Neural progenitor cell (in vitro differentiated cells): ENCODE results near the gene PNPT1. TPM values are rescaled to one million over a fixed set of nuclear protein-coding genes. Genes with fewer than 3 reads are reported as not detected.

ENCODE experiments used
- DNase-seq: peaks from one replicate; pipeline ENCODE4 v3.0.0-alpha.2; 2016; ENCODE audit warnings: low spot score
- H2AFZ ChIP-seq: fragments of 200-600 bp; sonication (generic); replicated peaks from 2 replicates; pipeline ENCODE4 v1.6.1; 2016; ENCODE audit warnings: antibody characterized with exemption
- H3F3A ChIP-seq: fragments of 200-600 bp; sonication (generic); 2 replicates; pipeline ENCODE4 v1.6.1; 2016; ENCODE audit warnings: antibody characterized with exemption, low read depth
- H3K27ac ChIP-seq: fragments of 200-600 bp; sonication (generic); 2 replicates; pipeline ENCODE4 v1.5.1; 2016; ENCODE audit warnings: mild to moderate bottlenecking
- H3K27me3 ChIP-seq: fragments of 200-600 bp; sonication (generic); 2 replicates; pipeline ENCODE4 v1.6.1; 2016; ENCODE audit warnings: mild to moderate bottlenecking, moderate library complexity
- H3K36me3 ChIP-seq: fragments of 200-600 bp; sonication (generic); 2 replicates; pipeline ENCODE4 v1.5.1; 2016
- H3K4me1 ChIP-seq: fragments of 200-600 bp; sonication (generic); 2 replicates; pipeline ENCODE4 v1.6.1; 2016; ENCODE audit warnings: mixed run types
- H3K4me2 ChIP-seq: fragments of 200-600 bp; sonication (generic); 2 replicates; pipeline ENCODE4 v1.6.1; 2016
- H3K4me3 ChIP-seq: fragments of 200-600 bp; sonication (generic); 2 replicates; pipeline ENCODE4 v1.5.1; 2016
- H3K79me2 ChIP-seq: fragments of 200-600 bp; sonication (generic); 2 replicates; pipeline ENCODE4 v1.6.1; 2016; ENCODE audit warnings: low read depth
- H3K9ac ChIP-seq: fragments of 200-600 bp; sonication (generic); 2 replicates; pipeline ENCODE4 v1.6.1; 2016
- H3K9me3 ChIP-seq: fragments of 200-600 bp; sonication (generic); 2 replicates; pipeline ENCODE4 v1.5.1; 2016; ENCODE audit warnings: low read depth
- H4K20me1 ChIP-seq: fragments of 200-600 bp; sonication (generic); 2 replicates; pipeline ENCODE4 v1.6.1; 2016; ENCODE audit warnings: low read depth
- H3K27ac Mint-ChIP-seq: 3 replicates; pipeline ENCODE4 v1.8.0; 2021; ENCODE audit warnings: mixed read lengths
- H3K27me3 Mint-ChIP-seq: 2 replicates; pipeline ENCODE4 v1.8.0; 2022; ENCODE audit warnings: low read depth, mild to moderate bottlenecking, inconsistent platforms, moderate library complexity, mixed read lengths; ENCODE audit not compliant: insufficient read depth
- H3K36me3 Mint-ChIP-seq: 3 replicates; pipeline ENCODE4 v1.8.0; 2021; ENCODE audit warnings: mixed read lengths
- H3K4me1 Mint-ChIP-seq: 3 replicates; pipeline ENCODE4 v1.8.0; 2021; ENCODE audit warnings: mixed read lengths
- H3K4me3 Mint-ChIP-seq: 3 replicates; pipeline ENCODE4 v1.8.0; 2021; ENCODE audit warnings: mild to moderate bottlenecking, moderate library complexity, mixed read lengths
- H3K9me3 Mint-ChIP-seq: 3 replicates; pipeline ENCODE4 v1.8.0; 2020; ENCODE audit warnings: mixed read lengths
- CTCF ChIP-seq: fragments of 200-600 bp; sonication (generic); IDR thresholded peaks from 2 replicates; pipeline ENCODE4 v1.5.1; 2017; ENCODE audit warnings: antibody characterized with exemption, mild to moderate bottlenecking
- EZH2 ChIP-seq: fragments of 200-600 bp; sonication (generic); IDR thresholded peaks from 2 replicates; pipeline ENCODE4 v1.6.1; 2017; ENCODE audit warnings: antibody characterized with exemption, mild to moderate bottlenecking, moderate library complexity
- EZH2phosphoT487 ChIP-seq: fragments of 200-600 bp; sonication (generic); IDR thresholded peaks from 2 replicates; pipeline ENCODE4 v1.6.1; 2017; ENCODE audit warnings: antibody characterized with exemption
- total RNA-seq: library from RNA; depleted of rRNA; stranded (reverse); fragments of >200 nt; gene quantifications from 2 replicates; pipeline ENCODE4 v1.2.3, GENCODE V29; 2015; ENCODE audit warnings: low replicate concordance

PNPT1 gene
- total RNA-seq, 1 donor from 2014 or later: 33.5 TPM

GRCh38 chr2:55672630-55673029 lies 21.0 kb downstream of the PNPT1 start:
- Histone ChIP-seq H2AFZ (no peak overlapping the region), H3K4me2 (no peak overlapping the region), H3K4me3 (no peak overlapping the region), H3K9ac (no peak overlapping the region), H3K36me3 (peaks cover 15% of the 10 kb centered on the region), H3K79me2 (no peaks in the 10 kb centered on the region), H3K4me1 (no peaks in the 10 kb centered on the region), H3K27me3 (no peaks in the 10 kb centered on the region), H4K20me1 (no peaks in the 10 kb centered on the region), H3F3A (peaks cover 4% of the 10 kb centered on the region), H3K27ac (no peak overlapping the region), H3K9me3 (no peaks in the 10 kb centered on the region)
- TF ChIP-seq EZH2 (no peak), EZH2phosphoT487 (no peak), CTCF (no peak)
- H3K27me3 Mint-ChIP-seq: no peaks in the 10 kb centered on the region
- H3K4me3 Mint-ChIP-seq: no peak overlapping the region
- H3K4me1 Mint-ChIP-seq: no peaks in the 10 kb centered on the region
- no peak for DNase-seq
- no peaks in the 10 kb centered on the region for H3K9me3 Mint-ChIP-seq
- peaks cover 4% of the 10 kb centered on the region for H3K36me3 Mint-ChIP-seq
- H3K27ac Mint-ChIP-seq: no peak overlapping the region

GRCh38 chr2:55668956-55669355 lies 24.7 kb downstream of the PNPT1 start:
- no peak overlapping the region for H3K27ac Mint-ChIP-seq
- Histone ChIP-seq H3F3A (peaks cover 4% of the 10 kb centered on the region), H3K4me3 (no peak overlapping the region), H3K27me3 (no peaks in the 10 kb centered on the region), H3K79me2 (no peaks in the 10 kb centered on the region), H3K9me3 (no peaks in the 10 kb centered on the region), H3K36me3 (peaks cover 23% of the 10 kb centered on the region), H3K9ac (no peak overlapping the region), H3K4me2 (no peak overlapping the region), H3K27ac (no peak overlapping the region), H2AFZ (no peak overlapping the region), H4K20me1 (no peaks in the 10 kb centered on the region), H3K4me1 (no peaks in the 10 kb centered on the region)
- no peak overlapping the region for H3K4me3 Mint-ChIP-seq
- TF ChIP-seq EZH2 (no peak), CTCF (no peak), EZH2phosphoT487 (no peak)
- H3K27me3 Mint-ChIP-seq: no peaks in the 10 kb centered on the region
- H3K36me3 Mint-ChIP-seq: peaks cover 9% of the 10 kb centered on the region
- H3K9me3 Mint-ChIP-seq: no peaks in the 10 kb centered on the region
- no peaks in the 10 kb centered on the region for H3K4me1 Mint-ChIP-seq
- DNase-seq: no peak

GRCh38 chr2:55653255-55653654 lies 40.4 kb downstream of the PNPT1 start:
- Mint-ChIP-seq H3K27me3 (peaks cover 4% of the 10 kb centered on the region), H3K9me3 (no peaks in the 10 kb centered on the region), H3K27ac (no peak overlapping the region), H3K4me3 (no peak overlapping the region), H3K4me1 (no peaks in the 10 kb centered on the region), H3K36me3 (peaks cover 24% of the 10 kb centered on the region)
- Histone ChIP-seq H3K4me1 (no peaks in the 10 kb centered on the region), H3K79me2 (no peaks in the 10 kb centered on the region), H3K27ac (no peak overlapping the region), H3F3A (no peaks in the 10 kb centered on the region), H3K27me3 (no peaks in the 10 kb centered on the region), H3K4me2 (no peak overlapping the region), H3K9ac (no peak overlapping the region), H3K36me3 (peaks cover 24% of the 10 kb centered on the region), H2AFZ (no peak overlapping the region), H3K9me3 (no peaks in the 10 kb centered on the region), H4K20me1 (no peaks in the 10 kb centered on the region), H3K4me3 (no peak overlapping the region)
- TF ChIP-seq EZH2: no peak
- no peak for TF ChIP-seq EZH2phosphoT487
- no peak for TF ChIP-seq CTCF
- DNase-seq: no peak

GRCh38 chr2:55649211-55649610 lies 44.4 kb downstream of the PNPT1 start:
- Histone ChIP-seq H3K79me2 (no peaks in the 10 kb centered on the region), H3K4me3 (no peak overlapping the region), H3K4me2 (no peak overlapping the region), H4K20me1 (no peaks in the 10 kb centered on the region), H3K27me3 (no peaks in the 10 kb centered on the region), H3F3A (no peaks in the 10 kb centered on the region), H3K9me3 (no peaks in the 10 kb centered on the region), H3K4me1 (no peaks in the 10 kb centered on the region), H3K36me3 (peaks cover 9% of the 10 kb centered on the region), H3K9ac (no peak overlapping the region), H2AFZ (no peak overlapping the region), H3K27ac (no peak overlapping the region)
- Mint-ChIP-seq H3K36me3 (peaks cover 20% of the 10 kb centered on the region), H3K27me3 (peaks cover 4% of the 10 kb centered on the region), H3K27ac (no peak overlapping the region), H3K9me3 (no peaks in the 10 kb centered on the region), H3K4me3 (no peak overlapping the region), H3K4me1 (no peaks in the 10 kb centered on the region)
- TF ChIP-seq CTCF: no peak
- TF ChIP-seq EZH2phosphoT487: no peak
- no peak for DNase-seq
